Heart right ventricle (tissue), 16 donors: ENCODE data around the gene MT1HL1. TPM values are rescaled to one million over a fixed set of nuclear protein-coding genes. Genes with fewer than 3 reads are reported as not detected.

Experiments used
- ATAC-seq, 8 donors: fragments of 200-7000 bp; cut with Tn5 transposase; one replicate each; pipeline ENCODE4 v1.9.1; 2020; ENCODE audit warnings: mild to moderate bottlenecking in 8 of 8, moderate library complexity in 8 of 8, moderate number of reproducible peaks in 1 of 8
- DNase-seq, 2 donors: peaks; one replicate each; pipeline ENCODE4 v3.0.0-alpha.2; 2020
- H3K27ac ChIP-seq, 10 donors: fragments of 200-600 bp; sonication (generic) in 2 of 10; one replicate each; pipeline versions ENCODE4 v1.5.0 to v1.8.0; 2020 to 2022; ENCODE audit warnings: mild to moderate bottlenecking in 3 of 10
- H3K27me3 ChIP-seq, 7 donors: fragments of 200-600 bp; one replicate each; pipeline ENCODE4 v1.8.0; 2021 to 2022; ENCODE audit warnings: mild to moderate bottlenecking in 2 of 7
- H3K36me3 ChIP-seq, 9 donors: fragments of 200-600 bp; sonication (generic) in 1 of 9; one replicate each; pipeline versions ENCODE4 v1.5.0 to v1.8.0; 2020 to 2022; ENCODE audit warnings: mild to moderate bottlenecking in 2 of 9
- H3K4me1 ChIP-seq, 9 donors: fragments of 200-600 bp; sonication (generic) in 1 of 9; one replicate each; pipeline versions ENCODE4 v1.5.0 to v1.8.0; 2020 to 2022; ENCODE audit warnings: mild to moderate bottlenecking in 4 of 9
- H3K4me3 ChIP-seq, 10 donors: fragments of 200-600 bp; sonication (generic) in 2 of 10; one replicate each; pipeline versions ENCODE4 v1.5.0 to v1.8.0; 2020 to 2022; ENCODE audit warnings: mild to moderate bottlenecking in 7 of 10, moderate library complexity in 2 of 10
- H3K9me3 ChIP-seq, 11 donors: fragments of 200-600 bp in 10 of 11; sonication (generic) in 2 of 11; one replicate each; pipeline versions ENCODE4 v1.5.0 to v1.8.0; 2013 to 2022; ENCODE audit warnings: mild to moderate bottlenecking in 2 of 11, control low read depth in 1 of 11, moderate library complexity in 1 of 11
- WGBS, 2 donors: extraction: QIAGEN DNeasy Blood & Tissue Kit; methylation state at CpG; one replicate each; pipeline ENCODE4 v1.1.7; 2013; ENCODE audit warnings: inconsistent platforms in 1 of 2; 5-methylcytosine and 5-hydroxymethylcytosine counted together
- intact Hi-C, 10 donors: fragments of 100-400 bp; cut with DNase I; formaldehyde crosslinking; loops; one replicate each; pipeline versions ENCODE4 v1.11.1 to v1.14.2; 2022
- polyA plus RNA-seq, 2 donors: library from polyadenylated mRNA; stranded (reverse); fragments of 200-250 nt; gene quantifications; one replicate each; pipeline ENCODE4 v1.2.3, GENCODE V29; 2013
- total RNA-seq, 10 donors: library from RNA; stranded (reverse); fragmentation: NEBNext Ultra II Directional in 3 of 10; extraction: Animal tissue kit (Norgen Biotek cat#: 25700) in 3 of 10; gene quantifications; one replicate each; pipeline versions ENCODE4 v1.2.1 to v1.2.4, GENCODE V29; 2021 to 2023
- TF ChIP-seq, protein P1 (sequence below), 9 donors: fragments of 200-600 bp; sonication (generic) in 2 of 9; IDR thresholded peaks; one replicate each; pipeline versions ENCODE4 v1.5.0 to v1.8.0; 2021 to 2022; ENCODE audit warnings: antibody characterized with exemption in 9 of 9, mild to moderate bottlenecking in 5 of 9, moderate library complexity in 1 of 9
- donor health status: Arrhythmogenic right ventricular cardiomyopathy.
- donor health status: ischemic (EF 13 %, LVEDD 7.1; RV severe dilation, severe dysfunction).
- donor health status: healthy with polysubstance abuse.
- donor health status: DM: no; HTN: yes; CAD: no.
- donor health status: DM: no; HTN: no; CAD: no.
- donor health status: ischemic (EF 25% LVEDD 6.9; RV normal size, moderate dysfunction).
- donor health status: ischemic (EF 25% LVEDD 5.7; RV mildly dilated, moderate dysfunction).
- donor health status: healthy.
- donor health status: DM: yes; HTN: yes; CAD: no.
- donor health status: Ischemic cardiomyopathy.
- donor health status: ischemic (EF 35%, LVEDD 5.7; RV mildly dilated, moderate dysfunction).
- donor health status: nonischemic (EF 11% LVEDD 7.7; RV severe dilation, severe dysfunction).
- donor health status: DM: yes; HTN: yes; CAD: no.
- donor health status: PGD.
- donor health status: ischemic (EF 29% LVEDD 5.4; RV normal size, mild dysfunction).
- donor health status: nonischemic (EF 23%, LVEDD 6.1; RV moderate dilation, normal function).

The MT1HL1 gene
- total and polyA plus RNA-seq, 12 donors: not detected

DNA sequence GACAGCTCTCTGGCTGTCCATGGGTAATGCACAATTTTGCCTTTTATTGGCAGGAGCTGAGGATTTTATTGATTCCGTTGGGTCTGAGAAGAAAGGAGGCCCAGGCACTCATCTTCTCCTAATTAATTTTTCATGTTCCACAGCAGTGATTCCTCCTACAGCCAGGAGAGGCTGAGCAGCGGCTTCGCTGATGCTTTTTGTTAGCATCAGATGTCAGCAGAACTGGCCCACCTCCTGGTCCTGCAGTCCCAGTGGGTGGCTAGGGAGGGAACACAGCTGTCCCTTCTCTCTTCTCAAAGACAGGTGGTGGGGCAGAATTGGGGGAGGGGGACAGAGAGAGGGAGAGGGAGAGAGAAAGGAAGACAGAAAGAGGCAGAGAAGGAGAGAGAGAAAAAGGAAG lies 5.7 kb downstream of the MT1HL1 start:
- TF ChIP-seq, protein P1, sequence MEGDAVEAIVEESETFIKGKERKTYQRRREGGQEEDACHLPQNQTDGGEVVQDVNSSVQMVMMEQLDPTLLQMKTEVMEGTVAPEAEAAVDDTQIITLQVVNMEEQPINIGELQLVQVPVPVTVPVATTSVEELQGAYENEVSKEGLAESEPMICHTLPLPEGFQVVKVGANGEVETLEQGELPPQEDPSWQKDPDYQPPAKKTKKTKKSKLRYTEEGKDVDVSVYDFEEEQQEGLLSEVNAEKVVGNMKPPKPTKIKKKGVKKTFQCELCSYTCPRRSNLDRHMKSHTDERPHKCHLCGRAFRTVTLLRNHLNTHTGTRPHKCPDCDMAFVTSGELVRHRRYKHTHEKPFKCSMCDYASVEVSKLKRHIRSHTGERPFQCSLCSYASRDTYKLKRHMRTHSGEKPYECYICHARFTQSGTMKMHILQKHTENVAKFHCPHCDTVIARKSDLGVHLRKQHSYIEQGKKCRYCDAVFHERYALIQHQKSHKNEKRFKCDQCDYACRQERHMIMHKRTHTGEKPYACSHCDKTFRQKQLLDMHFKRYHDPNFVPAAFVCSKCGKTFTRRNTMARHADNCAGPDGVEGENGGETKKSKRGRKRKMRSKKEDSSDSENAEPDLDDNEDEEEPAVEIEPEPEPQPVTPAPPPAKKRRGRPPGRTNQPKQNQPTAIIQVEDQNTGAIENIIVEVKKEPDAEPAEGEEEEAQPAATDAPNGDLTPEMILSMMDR (IDR thresholded peaks at IDR 0.05): peak in 4 of 9 donors; percentile 8 to 23 (median 12)
- peaks cover 0 to 27% (median 0%) of the 10 kb centered on the region in 9 donors for H3K4me1 ChIP-seq
- ATAC-seq (peak in 6 of 8 donors; percentile 11 to 63 (median 46)), DNase-seq (peak; percentile 20 to 22)
- H3K27ac ChIP-seq: peak overlapping the region; percentile 80 to 97 (median 91)
- no peaks in the 10 kb centered on the region for H3K27me3 ChIP-seq
- 29 to 48% methylated on average over 3 of the region's 3 CpGs for WGBS, 2 donors
- H3K9me3 ChIP-seq: no peaks in the 10 kb centered on the region
- H3K36me3 ChIP-seq: no peaks in the 10 kb centered on the region
- intact Hi-C loops: loop anchor here in 5 of 10 donors (2.0 to 10.0 kb wide), 4 partner anchors 44 to 106 kb away; partner anchors contain the start of gene RYR2 (in 5 of the 5)
- peak overlapping the region in 9 of 10 donors; percentile 9 to 42 (median 32) for H3K4me3 ChIP-seq

DNA sequence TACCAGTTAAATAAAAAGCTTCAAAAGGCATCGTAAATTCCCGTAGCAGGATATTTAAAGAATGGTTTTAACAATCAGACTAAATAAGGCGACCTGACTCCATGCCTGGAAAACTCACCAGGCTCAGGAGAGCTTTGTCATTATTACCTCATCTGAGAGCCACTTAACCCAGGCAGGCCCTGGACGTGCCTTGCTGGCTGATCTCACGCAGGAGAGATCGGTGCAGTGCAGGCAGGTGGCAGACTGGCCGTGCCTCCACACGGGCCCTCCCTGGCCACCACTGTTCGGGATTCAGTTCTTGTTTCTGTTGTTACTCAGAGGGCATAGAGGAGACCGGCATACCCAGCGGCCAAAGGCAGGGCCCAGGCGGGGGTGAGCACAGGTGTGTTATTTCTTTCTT lies 6.4 kb downstream of the MT1HL1 start:
- intact Hi-C loops: loop anchor here in 5 of 10 donors (1.0 to 10.0 kb wide), 5 partner anchors 34 to 106 kb away; partner anchors contain the start of gene RYR2 (in 5 of the 5)
- ATAC-seq (peak; percentile 82 to 92 (median 90)), DNase-seq (peak; percentile 63 to 69)
- TF ChIP-seq, protein P1 (IDR thresholded peaks at IDR 0.05): peak in 2 of 9 donors; percentile 29 to 33
- H3K27ac ChIP-seq: peak overlapping the region; percentile 80 to 97 (median 91)
- H3K4me1 ChIP-seq: peaks cover 0 to 22% (median 0%) of the 10 kb centered on the region in 9 donors
- H3K9me3 ChIP-seq: no peaks in the 10 kb centered on the region
- WGBS, 2 donors: 30 to 50% methylated on average over 12 of the region's 12 CpGs
- H3K27me3 ChIP-seq: no peaks in the 10 kb centered on the region
- no peaks in the 10 kb centered on the region for H3K36me3 ChIP-seq
- H3K4me3 ChIP-seq: peak overlapping the region in 8 of 10 donors; percentile 9 to 42 (median 34)

DNA sequence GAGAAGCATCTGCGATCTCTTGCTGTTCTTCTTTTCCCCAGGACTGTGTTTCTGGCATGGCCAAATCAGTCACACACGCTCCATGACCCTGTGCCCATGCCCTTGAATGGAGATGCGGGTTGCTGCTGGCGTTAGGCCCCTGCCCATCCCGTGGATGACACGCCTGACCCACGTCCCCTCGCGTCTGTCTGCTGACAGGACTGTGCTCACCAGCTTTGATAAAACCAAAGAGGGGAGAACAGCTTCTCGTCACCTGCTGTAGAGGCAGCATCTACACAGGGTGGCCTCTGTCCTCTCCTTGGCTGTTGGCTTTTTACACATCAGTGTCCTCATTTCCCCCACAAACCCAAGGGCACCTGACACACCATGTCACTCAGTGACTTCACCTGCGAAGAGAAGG lies 6.9 kb downstream of the MT1HL1 start:
- Histone ChIP-seq H3K4me1 (peaks cover 0 to 22% (median 0%) of the 10 kb centered on the region in 9 donors), H3K4me3 (no peak overlapping the region), H3K27ac (peak overlapping the region; percentile 81 to 97 (median 91)), H3K9me3 (peaks cover 0 to 2% (median 0%) of the 10 kb centered on the region in 11 donors), H3K36me3 (no peaks in the 10 kb centered on the region), H3K27me3 (no peaks in the 10 kb centered on the region)
- TF ChIP-seq, protein P1 (IDR thresholded peaks at IDR 0.05): no peak
- peak; percentile 77 for DNase-seq
- ATAC-seq: peak; percentile 79 to 94 (median 90)
- intact Hi-C loops: loop anchor here in 4 of 10 donors (1.0 to 10.0 kb wide), 4 partner anchors 35 to 105 kb away; partner anchors contain the start of gene RYR2 (in 3 of the 4)
- WGBS, 2 donors: 46 to 62% methylated on average over 11 of the region's 11 CpGs

DNA sequence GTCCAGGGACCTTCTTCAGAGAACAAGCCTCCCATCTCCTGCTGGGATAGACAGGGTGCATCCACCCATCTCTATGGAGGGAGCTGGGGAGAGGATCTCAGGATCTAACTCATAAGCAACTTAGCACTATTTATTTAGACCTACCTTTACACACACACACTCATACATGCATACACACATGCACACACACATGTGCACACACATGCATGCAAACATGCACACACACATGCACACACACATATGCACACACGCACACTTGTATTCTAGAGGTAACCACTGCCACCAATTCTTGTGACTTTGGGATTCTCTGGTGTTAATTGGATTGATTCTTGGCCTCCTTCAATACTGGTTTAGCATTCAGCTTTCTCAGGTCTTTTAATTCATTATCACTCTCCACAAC lies 9.8 kb downstream of the MT1HL1 start:
- no peak for ATAC-seq
- Histone ChIP-seq H3K36me3 (no peaks in the 10 kb centered on the region), H3K27me3 (no peaks in the 10 kb centered on the region), H3K4me3 (no peak overlapping the region), H3K4me1 (peaks cover 0 to 17% (median 0%) of the 10 kb centered on the region in 9 donors), H3K9me3 (peaks cover 0 to 17% (median 5%) of the 10 kb centered on the region in 11 donors), H3K27ac (no peak overlapping the region)
- TF ChIP-seq, protein P1 (IDR thresholded peaks at IDR 0.05): no peak
- no peak for DNase-seq
- intact Hi-C loops: loop anchor here in 1 of 10 donors (10.0 kb wide), 1 partner anchor 50 kb away; the partner anchor contains the start of gene RYR2
- WGBS, 2 donors: 95 to 100% methylated on average over 1 of the region's 1 CpG
